Astrocyte of the hippocampus (primary cell): ENCODE results near the gene STAT5B.
A peak's percentile ranks its signal among the peaks of the same experiment; 100 is the strongest.

Experiments used
- DNase-seq: peaks from one replicate; pipeline ENCODE4 v3.0.0; 2011; ENCODE audit warnings: low read depth, low spot score

The STAT5B gene

DNA sequence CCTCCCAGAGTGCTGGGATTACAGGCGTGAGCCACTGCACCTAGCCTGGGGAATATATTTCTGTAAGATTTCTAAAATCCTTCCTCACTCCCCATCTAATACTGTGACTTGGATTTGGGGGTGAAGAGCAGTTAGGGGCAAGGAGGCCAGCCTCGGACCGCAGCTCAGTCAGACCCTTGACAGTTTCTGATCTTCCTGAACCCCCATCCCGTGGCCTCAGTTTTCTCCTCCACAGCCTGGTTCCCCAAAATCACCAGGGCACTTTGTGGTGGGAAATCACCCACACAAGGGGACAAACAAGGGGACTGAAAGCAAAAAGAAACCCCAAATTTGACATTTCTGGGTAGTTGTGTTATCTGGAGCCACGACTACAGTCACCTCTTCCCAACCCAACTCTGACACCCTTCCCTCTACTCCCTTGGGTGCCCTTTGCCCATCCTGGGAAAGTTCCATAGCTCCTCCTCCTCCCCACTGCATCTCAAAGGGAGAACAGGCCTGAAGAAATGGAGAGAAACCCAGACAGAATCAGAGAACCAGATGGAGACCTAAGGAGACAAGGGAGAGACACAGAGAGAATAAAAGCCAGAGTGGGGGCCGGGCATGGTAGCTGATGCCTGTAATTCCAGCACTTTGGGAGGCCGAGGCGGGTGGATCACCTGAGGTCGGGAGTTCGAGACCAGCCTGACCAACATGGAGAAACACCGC, 9.3 kb upstream of the STAT5B start:
- no peak for DNase-seq

GRCh38 chr17:42284566-42284965, 8.4 kb upstream of the STAT5B start:
- no peak for DNase-seq

GRCh38 chr17:42284024-42284369, 7.8 kb upstream of the STAT5B start:
- DNase-seq: no peak

- DNase-seq: no peak
Measured at GRCh38 chr17:42283241-42284023, 7.2 kb upstream of the STAT5B start.

DNA sequence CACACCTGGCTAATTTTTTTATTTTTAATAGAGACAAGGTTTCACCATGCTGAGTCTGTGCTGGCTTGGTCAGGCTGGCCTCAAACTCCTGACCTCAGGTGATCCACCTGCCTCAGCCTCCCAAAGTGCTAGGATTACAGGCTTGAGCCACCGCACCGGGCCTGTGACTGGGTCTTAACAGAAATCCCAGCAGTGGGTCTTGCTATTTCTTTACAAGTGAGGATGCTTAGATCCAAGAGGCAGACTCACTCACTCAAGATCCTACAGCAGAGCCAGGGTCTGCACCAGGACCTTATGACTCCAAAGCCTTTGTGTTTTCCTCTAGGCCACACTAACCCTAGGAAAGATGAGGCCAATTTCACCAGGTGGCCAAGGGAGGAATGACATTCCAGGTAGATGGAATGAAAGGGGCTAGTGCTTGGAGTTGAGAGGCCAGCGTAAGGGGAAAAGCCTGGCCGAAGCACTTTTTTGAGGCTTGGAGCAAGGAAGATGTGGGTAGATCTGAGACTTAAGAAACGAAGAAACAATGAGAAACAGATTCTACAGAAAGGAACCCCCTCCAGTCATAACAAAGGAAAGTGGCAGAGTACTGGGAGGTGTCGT, 6.4 kb upstream of the STAT5B start:
- no peak for DNase-seq

DNA sequence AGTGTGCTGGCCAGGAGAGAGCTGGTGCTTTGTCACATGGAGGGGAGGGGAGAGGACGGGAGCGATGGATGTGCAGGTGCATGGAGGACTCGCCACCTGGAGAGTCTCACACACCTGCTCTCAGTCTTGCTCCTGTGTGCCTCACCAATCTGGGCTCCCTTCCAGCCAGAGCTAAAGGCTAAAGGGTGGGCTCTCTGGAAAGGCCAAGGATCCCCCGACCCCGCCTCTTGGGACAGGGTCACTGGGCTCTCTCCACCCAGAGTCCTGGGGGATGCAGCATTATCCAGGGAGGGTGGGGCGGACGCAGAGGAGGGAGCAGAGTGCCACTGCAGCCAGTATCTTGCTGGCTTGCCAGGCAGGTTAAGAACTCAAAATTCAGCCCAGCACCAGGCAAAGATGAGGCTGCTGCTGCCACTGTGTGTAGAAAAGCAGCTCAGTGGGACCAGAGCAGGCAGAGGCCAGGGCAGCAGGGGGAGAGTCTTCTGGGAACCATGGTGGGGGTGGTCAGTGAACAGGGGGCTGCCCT, 5.4 kb upstream of the STAT5B start:
- DNase-seq: no peak

GRCh38 chr17:42279776-42280630, 3.8 kb upstream of the STAT5B start:
- DNase-seq: no peak

DNA sequence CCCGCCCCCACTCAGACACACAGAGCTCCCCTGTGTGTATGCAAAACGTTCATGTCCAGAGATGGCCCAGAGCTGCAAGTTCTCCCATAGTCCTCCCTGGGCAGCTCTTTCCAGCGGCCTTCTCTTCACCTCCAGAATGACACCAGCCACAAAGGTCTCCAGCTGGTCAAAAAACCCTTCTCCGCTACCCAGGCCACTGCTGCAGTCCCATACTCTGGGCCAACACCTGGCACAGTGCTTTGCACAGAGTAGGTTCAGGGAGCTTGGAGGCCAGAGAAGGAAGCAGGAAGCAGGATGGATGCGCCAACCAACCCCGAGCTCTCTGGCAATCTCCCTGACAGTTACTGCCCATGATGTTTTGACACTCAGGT, 1.1 kb upstream of the STAT5B start:
- no peak for DNase-seq

DNA sequence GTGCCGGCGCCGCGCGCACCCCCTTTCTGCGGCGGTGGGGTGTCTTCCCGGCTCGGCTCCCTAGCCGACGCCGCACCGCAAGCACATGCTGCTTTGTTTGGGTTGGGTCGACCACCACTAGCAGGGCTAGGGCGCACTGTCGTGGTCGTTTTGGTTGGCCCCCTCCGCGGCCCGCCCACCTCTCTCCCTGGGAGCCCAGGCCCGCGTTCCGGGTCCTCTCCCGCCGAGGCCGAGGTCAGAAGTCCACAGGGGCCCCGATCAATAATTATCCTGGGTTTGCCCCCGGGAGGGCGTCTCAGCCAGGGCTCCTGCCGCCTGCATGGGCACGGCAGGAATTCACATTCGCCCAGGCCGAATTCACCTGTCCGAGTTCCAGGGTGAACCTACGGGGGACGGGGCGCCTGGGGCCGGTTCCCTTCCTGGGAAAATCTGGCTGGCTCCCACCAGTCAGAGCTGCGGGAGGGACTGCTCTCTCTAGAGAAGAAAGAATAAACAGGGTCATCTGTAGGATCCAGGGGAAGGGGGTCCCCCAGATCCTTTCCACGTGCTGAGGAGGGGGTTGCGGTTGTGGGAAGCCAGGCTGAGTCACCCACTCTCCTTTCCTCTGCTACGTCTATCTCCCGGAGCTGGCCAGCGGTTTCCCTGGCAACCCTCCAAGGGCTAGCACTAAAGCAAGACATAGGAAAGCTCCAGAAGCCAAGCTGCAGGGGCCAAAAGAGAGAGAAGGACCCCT, 584 bp upstream of the STAT5B start:
- peak; percentile 92 for DNase-seq

- DNase-seq: peak; percentile 73
Measured at GRCh38 chr17:42275527-42276358, 448 bp downstream of the STAT5B start.

DNA sequence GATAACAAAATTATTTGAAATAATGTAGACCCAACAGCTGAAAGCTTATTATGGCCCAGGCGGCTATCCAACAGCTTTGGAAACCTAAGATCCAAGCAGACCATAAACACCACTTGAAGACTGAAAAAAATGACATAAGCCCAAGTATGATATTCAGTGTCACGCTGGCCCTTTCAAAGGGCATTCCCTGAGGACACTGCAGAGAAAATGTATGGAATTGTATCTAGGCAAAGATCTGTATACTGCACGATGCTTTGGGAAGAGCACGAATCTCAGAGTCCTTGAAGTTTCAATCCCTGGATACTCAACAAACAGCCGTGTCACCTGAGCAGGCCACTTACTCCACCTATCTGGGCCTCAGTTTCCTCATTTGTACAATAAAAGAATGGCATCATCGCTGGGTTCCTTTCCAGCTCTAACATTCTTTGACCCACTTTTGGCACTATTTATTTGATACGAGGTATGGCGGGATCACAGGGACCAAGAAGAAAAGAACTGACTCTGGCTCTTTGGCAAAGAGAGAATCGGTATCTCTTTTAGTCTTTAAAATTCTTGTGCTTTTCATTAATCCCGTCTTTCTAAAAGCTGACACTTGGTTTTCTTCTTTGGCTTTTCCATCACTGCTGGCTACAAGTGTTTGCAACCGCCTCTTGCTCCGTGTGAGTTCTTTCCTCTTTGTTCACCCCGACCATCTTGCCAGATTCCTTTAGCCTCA, 1.2 kb downstream of the STAT5B start:
- DNase-seq: no peak

DNA sequence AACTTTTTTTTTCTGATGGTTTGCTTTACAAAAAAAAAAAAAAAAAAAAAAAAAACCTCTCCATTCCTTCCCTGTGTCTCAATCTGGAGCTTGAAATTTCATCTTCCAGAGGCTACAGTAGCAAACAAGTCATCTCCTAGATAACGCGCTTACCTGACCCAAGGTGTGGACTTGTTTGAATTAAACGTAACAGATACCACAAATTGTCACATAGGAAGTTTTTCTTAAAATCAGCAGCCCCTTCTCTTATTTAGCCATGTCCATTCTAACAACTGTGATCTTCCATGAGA, 2.0 kb downstream of the STAT5B start:
- DNase-seq: no peak

GRCh38 chr17:42273474-42274252, 2.5 kb downstream of the STAT5B start:
- DNase-seq: no peak

GRCh38 chr17:42272162-42272907, 3.9 kb downstream of the STAT5B start:
- no peak for DNase-seq

DNA sequence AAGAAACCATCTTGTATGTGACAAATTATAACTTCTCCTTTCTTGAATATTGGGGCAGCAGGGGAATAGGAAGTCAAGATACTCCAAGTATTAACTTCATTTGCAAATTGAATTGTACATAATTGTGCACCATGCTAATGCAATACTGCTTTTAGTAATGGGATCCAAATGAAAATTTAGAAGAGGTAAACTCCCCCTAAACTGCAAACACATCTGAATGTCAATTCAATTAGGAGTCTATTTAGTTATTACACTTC, 4.5 kb downstream of the STAT5B start:
- no peak for DNase-seq

GRCh38 chr17:42271006-42271778, 5.0 kb downstream of the STAT5B start:
- no peak for DNase-seq

GRCh38 chr17:42270596-42270995, 5.6 kb downstream of the STAT5B start:
- DNase-seq: no peak

- DNase-seq: no peak
Measured at GRCh38 chr17:42270170-42270535, 6.0 kb downstream of the STAT5B start.
